ENCODE data around the gene SMNDC1. TPM values are rescaled to one million over a fixed set of nuclear protein-coding genes. Genes with fewer than 3 reads are reported as not detected.

SMNDC1 gene
- total RNA-seq, 1 experiment from 2014 or later: 48.2 TPM

DNA sequence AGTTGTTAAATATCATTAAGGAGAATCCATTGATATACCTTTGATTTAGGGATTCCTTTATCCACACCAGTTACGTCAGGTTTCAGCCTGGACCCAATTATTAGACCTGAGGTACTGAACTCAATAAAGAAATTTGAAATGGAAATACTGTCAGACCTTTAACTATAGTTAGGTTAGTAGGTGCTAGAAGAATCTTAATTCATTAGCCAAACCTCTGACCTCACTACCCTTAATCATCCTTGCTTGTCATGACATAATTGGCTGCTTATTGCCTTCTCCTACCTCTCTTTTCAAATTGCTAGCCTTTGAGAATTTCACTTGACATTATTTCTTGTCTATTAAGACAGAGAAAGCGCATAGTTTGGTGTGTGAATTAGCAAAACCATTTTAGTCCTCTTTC, 27.1 kb downstream of the SMNDC1 start:
- CTCF ChIA-PET: no interaction called here

DNA sequence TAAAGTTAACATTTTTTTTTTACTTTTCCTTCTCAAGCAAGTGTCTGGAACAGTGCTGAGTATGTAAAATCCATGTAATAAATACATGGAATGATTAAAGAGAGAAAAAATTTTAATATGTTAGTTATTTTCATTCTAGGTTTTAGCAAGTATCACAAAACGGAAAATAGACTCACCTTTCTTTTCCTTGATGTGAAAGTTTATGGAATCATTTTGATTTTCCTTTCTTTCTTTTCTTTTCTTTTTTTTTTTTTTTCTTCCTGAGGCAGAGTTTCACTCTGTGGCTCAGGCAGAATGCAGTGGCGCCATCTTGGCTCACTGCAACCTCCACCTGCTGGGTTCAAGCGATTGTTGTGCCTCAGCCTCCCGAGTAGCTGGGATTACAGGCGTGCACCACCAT, 28.1 kb downstream of the SMNDC1 start:
- Mint-ChIP-seq H3K9me3 (ENCODE audit: unreplicated experiment) (no peaks in the 10 kb centered on the region), H3K27me3 (ENCODE audit: insufficient read depth, unreplicated experiment) (no peaks in the 10 kb centered on the region), H3K4me1 (ENCODE audit: insufficient read depth, unreplicated experiment) (peaks cover 10% of the 10 kb centered on the region), H3K36me3 (ENCODE audit: insufficient read depth, unreplicated experiment) (peaks cover 25% of the 10 kb centered on the region), H3K27ac (ENCODE audit: low read depth, unreplicated experiment) (no peak overlapping the region), H3K4me3 (ENCODE audit: unreplicated experiment) (no peak overlapping the region)
- no TSS peak for BruUV-seq (replicated peaks)
- ChIA-PET POLR2A (interaction anchor here (0.9 kb wide), 1 partner anchor 139 kb away, joined by 3 read pairs; no protein-coding TSS in a partner anchor), CTCF (interaction anchor here (0.6 kb wide), 1 partner anchor 505 kb away, joined by 3 read pairs; no protein-coding TSS in a partner anchor)
- DNase-seq (ENCODE audit: unreplicated experiment): no peak
- intact Hi-C loops (cut with micrococcal nuclease): no loop called here
- TF ChIP-seq, protein P1, sequence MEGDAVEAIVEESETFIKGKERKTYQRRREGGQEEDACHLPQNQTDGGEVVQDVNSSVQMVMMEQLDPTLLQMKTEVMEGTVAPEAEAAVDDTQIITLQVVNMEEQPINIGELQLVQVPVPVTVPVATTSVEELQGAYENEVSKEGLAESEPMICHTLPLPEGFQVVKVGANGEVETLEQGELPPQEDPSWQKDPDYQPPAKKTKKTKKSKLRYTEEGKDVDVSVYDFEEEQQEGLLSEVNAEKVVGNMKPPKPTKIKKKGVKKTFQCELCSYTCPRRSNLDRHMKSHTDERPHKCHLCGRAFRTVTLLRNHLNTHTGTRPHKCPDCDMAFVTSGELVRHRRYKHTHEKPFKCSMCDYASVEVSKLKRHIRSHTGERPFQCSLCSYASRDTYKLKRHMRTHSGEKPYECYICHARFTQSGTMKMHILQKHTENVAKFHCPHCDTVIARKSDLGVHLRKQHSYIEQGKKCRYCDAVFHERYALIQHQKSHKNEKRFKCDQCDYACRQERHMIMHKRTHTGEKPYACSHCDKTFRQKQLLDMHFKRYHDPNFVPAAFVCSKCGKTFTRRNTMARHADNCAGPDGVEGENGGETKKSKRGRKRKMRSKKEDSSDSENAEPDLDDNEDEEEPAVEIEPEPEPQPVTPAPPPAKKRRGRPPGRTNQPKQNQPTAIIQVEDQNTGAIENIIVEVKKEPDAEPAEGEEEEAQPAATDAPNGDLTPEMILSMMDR (IDR thresholded peaks at IDR 0.05; ENCODE audit: unreplicated experiment): no peak

More for the DNA sequence above, 27.1 kb downstream of the SMNDC1 start:
- TF ChIP-seq, protein P1 (IDR thresholded peaks at IDR 0.05; ENCODE audit: unreplicated experiment): no peak
- POLR2A ChIA-PET: no interaction called here
- no peak overlapping the region for H3K27ac Mint-ChIP-seq (ENCODE audit: low read depth, unreplicated experiment)
- no peak overlapping the region for H3K4me3 Mint-ChIP-seq (ENCODE audit: unreplicated experiment)
- no peak for DNase-seq (ENCODE audit: unreplicated experiment)
- peaks cover 10% of the 10 kb centered on the region for H3K4me1 Mint-ChIP-seq (ENCODE audit: insufficient read depth, unreplicated experiment)
- no TSS peak for BruUV-seq (replicated peaks)
- no peaks in the 10 kb centered on the region for H3K27me3 Mint-ChIP-seq (ENCODE audit: insufficient read depth, unreplicated experiment)
- peaks cover 26% of the 10 kb centered on the region for H3K36me3 Mint-ChIP-seq (ENCODE audit: insufficient read depth, unreplicated experiment)
- intact Hi-C loops (cut with micrococcal nuclease): no loop called here
- no peaks in the 10 kb centered on the region for H3K9me3 Mint-ChIP-seq (ENCODE audit: unreplicated experiment)

DNA sequence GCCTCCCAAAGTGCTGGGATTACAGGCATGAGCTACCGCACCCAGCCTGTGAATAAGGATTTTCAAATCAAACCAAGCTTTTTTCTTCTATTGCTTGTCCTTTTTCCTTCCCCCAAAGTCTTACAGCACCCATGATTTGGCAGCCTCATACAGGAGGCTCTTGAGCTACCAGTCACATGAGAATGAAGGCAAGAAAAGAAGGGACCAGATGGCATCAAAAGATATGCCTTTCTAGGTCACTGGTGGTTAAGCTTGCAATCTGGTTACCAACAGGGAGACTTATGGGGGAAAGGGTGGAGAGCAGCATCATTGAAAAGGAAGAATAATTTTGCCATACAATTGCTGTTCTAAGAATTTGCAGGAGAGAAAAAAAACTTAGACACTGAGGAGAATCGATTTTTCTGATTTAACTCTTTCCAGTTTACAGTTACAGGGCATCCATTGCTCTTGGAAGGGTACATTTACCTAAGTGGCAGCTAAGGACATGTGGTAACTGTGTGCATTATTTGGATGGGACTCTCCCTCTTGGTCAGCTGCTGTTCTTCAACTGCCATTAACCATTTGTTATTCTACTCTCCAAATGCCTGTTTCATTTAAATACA, 29.5 kb downstream of the SMNDC1 start:
- Mint-ChIP-seq H3K9me3 (ENCODE audit: unreplicated experiment) (no peaks in the 10 kb centered on the region), H3K27me3 (ENCODE audit: insufficient read depth, unreplicated experiment) (no peaks in the 10 kb centered on the region), H3K36me3 (ENCODE audit: insufficient read depth, unreplicated experiment) (peaks cover 16% of the 10 kb centered on the region), H3K4me3 (ENCODE audit: unreplicated experiment) (no peak overlapping the region), H3K27ac (ENCODE audit: low read depth, unreplicated experiment) (no peak overlapping the region), H3K4me1 (ENCODE audit: insufficient read depth, unreplicated experiment) (peaks cover 10% of the 10 kb centered on the region)
- no TSS peak for BruUV-seq (replicated peaks)
- ChIA-PET POLR2A (interaction anchor here (1.0 to 4.0 kb wide), 4 partner anchors 10 to 65 kb away, joined by 4 to 30 read pairs (median 5); no protein-coding TSS in a partner anchor), CTCF (interaction anchor here (0.5 to 3.7 kb wide), 10 partner anchors 12 to 391 kb away, joined by 3 to 42 read pairs (median 4); no protein-coding TSS in a partner anchor)
- no peak for DNase-seq (ENCODE audit: unreplicated experiment)
- intact Hi-C loops (cut with micrococcal nuclease): no loop called here
- TF ChIP-seq, protein P1 (IDR thresholded peaks at IDR 0.05; ENCODE audit: unreplicated experiment): no peak

DNA sequence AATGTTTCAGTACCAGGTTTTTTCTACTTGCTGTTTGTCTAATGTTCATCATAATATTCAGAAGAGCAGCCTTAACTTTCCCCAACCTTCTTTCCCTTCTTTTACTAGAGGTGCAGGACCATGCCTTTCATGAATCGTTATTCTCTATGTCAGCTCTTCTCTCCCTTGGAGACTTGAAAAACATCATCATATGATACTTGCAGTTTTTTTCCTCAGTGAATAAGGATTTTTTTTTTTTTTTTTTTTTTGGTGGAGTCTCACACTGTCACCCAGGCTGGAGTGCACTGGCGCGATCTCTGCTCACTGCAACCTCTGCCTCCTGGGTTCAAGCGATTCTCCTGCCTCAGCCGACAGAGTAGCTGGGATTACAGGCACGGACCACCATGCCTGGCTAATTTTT, 30.1 kb downstream of the SMNDC1 start:
- Mint-ChIP-seq H3K4me1 (ENCODE audit: insufficient read depth, unreplicated experiment) (peaks cover 12% of the 10 kb centered on the region), H3K4me3 (ENCODE audit: unreplicated experiment) (no peak overlapping the region), H3K36me3 (ENCODE audit: insufficient read depth, unreplicated experiment) (peaks cover 10% of the 10 kb centered on the region), H3K27ac (ENCODE audit: low read depth, unreplicated experiment) (no peak overlapping the region), H3K27me3 (ENCODE audit: insufficient read depth, unreplicated experiment) (no peaks in the 10 kb centered on the region), H3K9me3 (ENCODE audit: unreplicated experiment) (no peaks in the 10 kb centered on the region)
- DNase-seq (ENCODE audit: unreplicated experiment): no peak
- BruUV-seq (replicated peaks): no TSS peak
- ChIA-PET CTCF (interaction anchor here (0.6 to 3.7 kb wide), 8 partner anchors 12 to 391 kb away, joined by 3 to 42 read pairs (median 5); no protein-coding TSS in a partner anchor), POLR2A (interaction anchor here (0.7 to 4.0 kb wide), 7 partner anchors 11 to 130 kb away, joined by 4 to 30 read pairs (median 5); partner anchors contain the start of gene SMNDC1)
- intact Hi-C loops (cut with micrococcal nuclease): no loop called here
- TF ChIP-seq, protein P1 (IDR thresholded peaks at IDR 0.05; ENCODE audit: unreplicated experiment): no peak

Measured in MCF 10A (cell line).